Osteocyte (in vitro differentiated cells): ENCODE data around the gene CAPNS1. TPM values are rescaled to one million over a fixed set of nuclear protein-coding genes. Genes with fewer than 3 reads are reported as not detected.

Source experiments
- DNase-seq: peaks from one replicate; pipeline ENCODE4 v3.0.0; 2021; ENCODE audit warnings: mixed read lengths; ENCODE audit not compliant: unreplicated experiment; ENCODE audit errors: extremely low spot score
- H3K27ac Mint-ChIP-seq: one replicate; pipeline ENCODE4 v1.8.0; 2021; ENCODE audit warnings: mild to moderate bottlenecking, mixed read lengths; ENCODE audit not compliant: unreplicated experiment
- H3K27me3 Mint-ChIP-seq: one replicate; pipeline ENCODE4 v1.8.0; 2021; ENCODE audit warnings: mixed read lengths; ENCODE audit not compliant: unreplicated experiment
- H3K36me3 Mint-ChIP-seq: one replicate; pipeline ENCODE4 v1.8.0; 2021; ENCODE audit warnings: mixed read lengths; ENCODE audit not compliant: unreplicated experiment
- H3K4me1 Mint-ChIP-seq: one replicate; pipeline ENCODE4 v1.8.0; 2021; ENCODE audit warnings: mixed read lengths; ENCODE audit not compliant: unreplicated experiment
- H3K4me3 Mint-ChIP-seq: one replicate; pipeline ENCODE4 v1.8.0; 2021; ENCODE audit warnings: mild to moderate bottlenecking, moderate library complexity, mixed read lengths; ENCODE audit not compliant: unreplicated experiment
- H3K9me3 Mint-ChIP-seq: one replicate; pipeline ENCODE4 v1.8.0; 2021; ENCODE audit warnings: mixed read lengths; ENCODE audit not compliant: unreplicated experiment
- total RNA-seq: library from RNA; stranded (reverse); gene quantifications from 2 replicates; pipeline ENCODE4 v1.2.1, GENCODE V29; 2021
- TF ChIP-seq, protein P1 (sequence below): fragments of 200-600 bp; sonication (generic); IDR thresholded peaks from 2 replicates; pipeline ENCODE4 v1.5.0; 2021; ENCODE audit warnings: antibody characterized with exemption, mild to moderate bottlenecking, moderate library complexity

CAPNS1 gene
- total RNA-seq, 1 donor from 2014 or later = 789 TPM

DNA sequence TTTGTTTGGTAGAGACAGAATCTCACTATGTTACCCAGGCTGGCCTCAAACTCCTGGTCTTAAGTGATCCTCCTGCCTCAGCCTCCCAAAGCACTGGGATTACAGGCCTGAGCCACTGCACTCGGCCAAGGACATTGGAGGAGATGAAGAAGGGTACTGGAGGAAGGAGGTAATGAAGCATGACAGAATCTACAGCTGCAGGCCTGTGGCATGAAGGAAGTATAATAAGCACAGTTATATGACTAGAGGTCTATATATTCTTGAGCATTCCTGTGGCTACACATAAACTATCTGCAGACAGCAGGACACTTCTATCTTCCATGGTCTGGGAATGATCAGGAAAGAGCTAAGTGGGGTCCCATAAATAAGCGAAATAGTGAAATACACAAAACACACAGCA, 56.4 kb downstream of the CAPNS1 start:
- H3K4me3 Mint-ChIP-seq = no peak overlapping the region
- TF ChIP-seq, protein P1, sequence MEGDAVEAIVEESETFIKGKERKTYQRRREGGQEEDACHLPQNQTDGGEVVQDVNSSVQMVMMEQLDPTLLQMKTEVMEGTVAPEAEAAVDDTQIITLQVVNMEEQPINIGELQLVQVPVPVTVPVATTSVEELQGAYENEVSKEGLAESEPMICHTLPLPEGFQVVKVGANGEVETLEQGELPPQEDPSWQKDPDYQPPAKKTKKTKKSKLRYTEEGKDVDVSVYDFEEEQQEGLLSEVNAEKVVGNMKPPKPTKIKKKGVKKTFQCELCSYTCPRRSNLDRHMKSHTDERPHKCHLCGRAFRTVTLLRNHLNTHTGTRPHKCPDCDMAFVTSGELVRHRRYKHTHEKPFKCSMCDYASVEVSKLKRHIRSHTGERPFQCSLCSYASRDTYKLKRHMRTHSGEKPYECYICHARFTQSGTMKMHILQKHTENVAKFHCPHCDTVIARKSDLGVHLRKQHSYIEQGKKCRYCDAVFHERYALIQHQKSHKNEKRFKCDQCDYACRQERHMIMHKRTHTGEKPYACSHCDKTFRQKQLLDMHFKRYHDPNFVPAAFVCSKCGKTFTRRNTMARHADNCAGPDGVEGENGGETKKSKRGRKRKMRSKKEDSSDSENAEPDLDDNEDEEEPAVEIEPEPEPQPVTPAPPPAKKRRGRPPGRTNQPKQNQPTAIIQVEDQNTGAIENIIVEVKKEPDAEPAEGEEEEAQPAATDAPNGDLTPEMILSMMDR = no peak
- peaks cover 8% of the 10 kb centered on the region for H3K36me3 Mint-ChIP-seq
- no peak overlapping the region for H3K27ac Mint-ChIP-seq
- DNase-seq = no peak
- no peaks in the 10 kb centered on the region for H3K9me3 Mint-ChIP-seq
- H3K27me3 Mint-ChIP-seq = no peaks in the 10 kb centered on the region
- H3K4me1 Mint-ChIP-seq = no peaks in the 10 kb centered on the region

DNA sequence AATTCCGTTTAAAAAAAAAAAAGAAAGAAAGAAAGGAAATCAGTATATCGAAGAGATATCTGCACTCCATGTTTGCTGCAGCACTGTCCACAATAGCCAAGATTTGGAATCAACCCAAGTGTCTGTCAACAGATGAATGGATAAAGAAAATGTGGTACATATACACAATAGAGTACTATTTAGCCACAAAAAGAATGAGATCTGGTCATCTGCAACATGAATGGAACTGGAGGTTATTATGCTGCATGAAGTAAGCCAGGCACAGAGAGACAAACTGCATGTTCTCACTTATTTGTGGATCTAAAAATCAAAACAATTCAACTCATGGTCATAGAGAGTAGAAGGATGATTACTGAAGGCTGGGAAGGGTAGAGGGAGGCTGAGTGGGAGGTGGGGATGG, 58.3 kb downstream of the CAPNS1 start:
- Mint-ChIP-seq H3K27ac (no peak overlapping the region), H3K4me3 (no peak overlapping the region), H3K4me1 (no peaks in the 10 kb centered on the region), H3K9me3 (no peaks in the 10 kb centered on the region), H3K36me3 (peaks cover 11% of the 10 kb centered on the region), H3K27me3 (no peaks in the 10 kb centered on the region)
- TF ChIP-seq, protein P1 = no peak
- no peak for DNase-seq

Other genes with a start within 250 kb of the CAPNS1 start
- gene NFKBID, start 239.5 kb upstream of the CAPNS1 start, total RNA-seq = 6.2 and 6.8 TPM in 2 replicates
- 0.81 and 0.97 TPM in 2 replicates for gene HCST, start 237.5 kb upstream of the CAPNS1 start, total RNA-seq
- not detected in 2 replicates for gene TYROBP, start 231.8 kb upstream of the CAPNS1 start, total RNA-seq
- 24.3 and 25.0 TPM in 2 replicates for gene LRFN3, start 203.7 kb upstream of the CAPNS1 start, total RNA-seq
- gene SDHAF1, start 144.9 kb upstream of the CAPNS1 start, total RNA-seq = 15.4 and 15.5 TPM in 2 replicates
- 0.55 TPM in 1 of 2 replicates, not detected in the other for gene SYNE4, start 131.3 kb upstream of the CAPNS1 start, total RNA-seq
- 13.0 and 16.0 TPM in 2 replicates for gene ALKBH6, start 125.9 kb upstream of the CAPNS1 start, total RNA-seq
- 72.8 and 78.3 TPM in 2 replicates for gene CLIP3, start 107.2 kb upstream of the CAPNS1 start, total RNA-seq
- gene THAP8, start 85.8 kb upstream of the CAPNS1 start, total RNA-seq = 7.3 and 8.0 TPM in 2 replicates
- gene WDR62, start 85.2 kb upstream of the CAPNS1 start, total RNA-seq = 4.6 and 4.9 TPM in 2 replicates
- not detected in 2 replicates for gene OVOL3, start 28.9 kb upstream of the CAPNS1 start, total RNA-seq
- gene POLR2I, start 25.2 kb upstream of the CAPNS1 start, total RNA-seq = 61.8 and 62.2 TPM in 2 replicates
- 172 and 177 TPM in 2 replicates for gene TBCB, start 24.6 kb upstream of the CAPNS1 start, total RNA-seq
- gene COX7A1, start 12.4 kb downstream of the CAPNS1 start, total RNA-seq = not detected in 2 replicates
- gene ZNF565, start 74.6 kb downstream of the CAPNS1 start, total RNA-seq = 6.6 and 7.8 TPM in 2 replicates
- gene ZNF146, start 75.0 kb downstream of the CAPNS1 start, total RNA-seq = 66.3 and 70.0 TPM in 2 replicates
- 6.0 and 6.6 TPM in 2 replicates for gene ZFP14, start 239.1 kb downstream of the CAPNS1 start, total RNA-seq